ENCODE results near the gene KCNIP4. TPM values are rescaled to one million over a fixed set of nuclear protein-coding genes. Genes with fewer than 3 reads are reported as not detected.

Gene KCNIP4
- total RNA-seq, 3 donors from 2014 or later (not counting 1 experiment from before 2014, with no cell fraction given), result not detected

DNA sequence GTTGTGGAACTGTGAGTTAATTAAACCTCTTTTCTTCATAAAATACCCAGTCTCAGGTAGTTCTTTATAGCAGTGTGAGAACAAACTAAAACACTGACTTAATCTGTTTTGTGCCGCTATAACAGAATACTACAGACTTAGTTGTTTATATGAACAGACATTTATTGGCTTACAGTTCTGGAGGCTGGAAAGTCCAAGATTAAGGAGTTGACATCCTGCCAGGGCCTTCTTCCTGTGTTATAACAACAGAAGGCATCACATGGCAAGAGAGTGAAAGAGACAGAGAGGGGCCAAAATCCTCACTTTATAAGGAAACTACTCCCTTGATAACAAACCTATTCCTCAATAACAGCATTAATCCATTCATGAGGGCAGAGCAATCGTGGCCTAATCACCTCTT is 42.5 kb upstream of the KCNIP4 start:
- H3K4me3 ChIP-seq (ENCODE audit: low read length), result no peak overlapping the region
- H3K36me3 ChIP-seq (ENCODE audit: control insufficient read depth, insufficient read depth, low read length), result no peaks in the 10 kb centered on the region
- TF ChIP-seq CTCF (IDR thresholded peaks at IDR 0.05), result no peak
- DNase-seq (no peak), ATAC-seq (no peak)
- intact Hi-C loops (cut with micrococcal nuclease), result no loop called here
- H3K4me1 ChIP-seq (ENCODE audit: control insufficient read depth, insufficient read depth, low read length), result no peaks in the 10 kb centered on the region
- Mint-ChIP-seq H3K36me3 (peaks cover 8% of the 10 kb centered on the region), H3K4me1 (no peaks in the 10 kb centered on the region), H3K27me3 (ENCODE audit: low read depth in 2 of 2) (no peaks in the 10 kb centered on the region), H3K9me3 (peaks cover 16 to 17% of the 10 kb centered on the region in 2 donors), H3K4me3 (no peak overlapping the region), H3K27ac (no peak overlapping the region)
- H3K9me3 ChIP-seq (ENCODE audit: control insufficient read depth, insufficient read depth, low read length), result peaks cover 7% of the 10 kb centered on the region
- 52% methylated on average over 1 of the region's 2 CpGs for WGBS (ENCODE audit: insufficient coverage)
- H3K27me3 ChIP-seq (ENCODE audit: control insufficient read depth, insufficient read depth, low read length), result no peaks in the 10 kb centered on the region
- H3K27ac ChIP-seq (ENCODE audit: low read length), result no peak overlapping the region

- 20% methylated on average over 1 of the region's 1 CpG for WGBS (ENCODE audit: insufficient coverage)
- Mint-ChIP-seq H3K4me3 (no peak overlapping the region), H3K36me3 (peaks cover 6% of the 10 kb centered on the region), H3K4me1 (no peaks in the 10 kb centered on the region), H3K27me3 (ENCODE audit: low read depth in 2 of 2) (no peaks in the 10 kb centered on the region), H3K27ac (no peak overlapping the region), H3K9me3 (peaks cover 17 to 20% of the 10 kb centered on the region in 2 donors)
- Histone ChIP-seq H3K36me3 (ENCODE audit: control insufficient read depth, insufficient read depth, low read length) (no peaks in the 10 kb centered on the region), H3K9me3 (ENCODE audit: control insufficient read depth, insufficient read depth, low read length) (peaks cover 2% of the 10 kb centered on the region), H3K27ac (ENCODE audit: low read length) (no peak overlapping the region), H3K4me1 (ENCODE audit: control insufficient read depth, insufficient read depth, low read length) (no peaks in the 10 kb centered on the region), H3K4me3 (ENCODE audit: low read length) (no peak overlapping the region), H3K27me3 (ENCODE audit: control insufficient read depth, insufficient read depth, low read length) (no peaks in the 10 kb centered on the region)
- intact Hi-C loops (cut with micrococcal nuclease), result no loop called here
- TF ChIP-seq CTCF (IDR thresholded peaks at IDR 0.05), result no peak
- DNase-seq (no peak), ATAC-seq (no peak)
Observed at GRCh38 chr4:21989351-21989750, 40.8 kb upstream of the KCNIP4 start.

DNA sequence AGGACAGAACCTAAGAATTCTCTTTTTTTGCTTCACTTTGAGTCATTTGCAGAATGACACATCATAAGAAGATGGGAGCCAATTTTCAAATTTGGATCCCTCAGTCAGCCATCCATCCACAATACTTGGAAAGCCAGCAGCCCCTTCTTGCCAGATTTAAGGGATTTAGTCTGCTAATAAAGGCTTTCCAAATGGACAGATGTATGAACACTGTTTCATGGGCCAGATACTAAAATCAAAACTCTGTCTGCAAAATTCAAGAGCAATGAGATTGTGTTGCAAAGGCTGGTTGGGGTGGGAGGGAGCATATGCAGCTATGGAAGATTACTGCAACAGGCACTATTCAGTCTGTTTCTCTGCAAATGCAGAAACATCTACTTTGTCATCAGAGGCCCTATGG is 37.7 kb upstream of the KCNIP4 start:
- no peaks in the 10 kb centered on the region for H3K36me3 ChIP-seq (ENCODE audit: control insufficient read depth, insufficient read depth, low read length)
- peaks cover 11 to 14% of the 10 kb centered on the region in 2 donors for H3K9me3 Mint-ChIP-seq
- H3K27ac Mint-ChIP-seq, result no peak overlapping the region
- DNase-seq, result no peak
- no peaks in the 10 kb centered on the region for H3K4me1 Mint-ChIP-seq
- no peaks in the 10 kb centered on the region for H3K4me1 ChIP-seq (ENCODE audit: control insufficient read depth, insufficient read depth, low read length)
- no peaks in the 10 kb centered on the region for H3K36me3 Mint-ChIP-seq
- no peak overlapping the region for H3K4me3 ChIP-seq (ENCODE audit: low read length)
- no peak overlapping the region for H3K27ac ChIP-seq (ENCODE audit: low read length)
- peaks cover 2% of the 10 kb centered on the region for H3K9me3 ChIP-seq (ENCODE audit: control insufficient read depth, insufficient read depth, low read length)
- no peak for TF ChIP-seq CTCF (IDR thresholded peaks at IDR 0.05)
- H3K4me3 Mint-ChIP-seq, result no peak overlapping the region
- intact Hi-C loops (cut with micrococcal nuclease), result no loop called here
- no peaks in the 10 kb centered on the region for H3K27me3 Mint-ChIP-seq (ENCODE audit: low read depth in 2 of 2)
- no peaks in the 10 kb centered on the region for H3K27me3 ChIP-seq (ENCODE audit: control insufficient read depth, insufficient read depth, low read length)
- no peak for ATAC-seq

GRCh38 chr4:21982087-21982486 is 33.5 kb upstream of the KCNIP4 start:
- Histone ChIP-seq H3K4me3 (ENCODE audit: low read length) (no peak overlapping the region), H3K27ac (ENCODE audit: low read length) (no peak overlapping the region), H3K36me3 (ENCODE audit: control insufficient read depth, insufficient read depth, low read length) (no peaks in the 10 kb centered on the region), H3K9me3 (ENCODE audit: control insufficient read depth, insufficient read depth, low read length) (no peaks in the 10 kb centered on the region), H3K4me1 (ENCODE audit: control insufficient read depth, insufficient read depth, low read length) (no peaks in the 10 kb centered on the region), H3K27me3 (ENCODE audit: control insufficient read depth, insufficient read depth, low read length) (no peaks in the 10 kb centered on the region)
- H3K36me3 Mint-ChIP-seq, result no peaks in the 10 kb centered on the region
- no peaks in the 10 kb centered on the region for H3K27me3 Mint-ChIP-seq (ENCODE audit: low read depth in 2 of 2)
- no peak overlapping the region for H3K4me3 Mint-ChIP-seq
- WGBS (ENCODE audit: insufficient coverage), result 67% methylated on average over 1 of the region's 1 CpG
- H3K4me1 Mint-ChIP-seq, result no peaks in the 10 kb centered on the region
- peaks cover 6 to 7% of the 10 kb centered on the region in 2 donors for H3K9me3 Mint-ChIP-seq
- TF ChIP-seq CTCF (IDR thresholded peaks at IDR 0.05), result no peak
- no peak for DNase-seq
- intact Hi-C loops (cut with micrococcal nuclease), result no loop called here
- no peak overlapping the region for H3K27ac Mint-ChIP-seq
- ATAC-seq, result no peak
